LNCaP clone FGC (cell line): Measurements from ENCODE around the gene VPS37D.
"Not testable (repeated sequence)": the region's sequence is repeated elsewhere in the genome, so short reads cannot be mapped to it uniquely, and the experiment has no call there.

Source experiments
- DNase-seq: peaks from one replicate; pipeline ENCODE4 v3.0.0-alpha.2; 2011; ENCODE audit warnings: low read depth
- H3K4me3 ChIP-seq: 2 replicates; pipeline ENCODE4 v1.5.1; 2011; ENCODE audit warnings: mild to moderate bottlenecking, low read depth, low read length, control low read depth
- TF ChIP-seq, protein P1 (sequence below): IDR thresholded peaks from 2 replicates; pipeline ENCODE4 v1.5.1; 2012; ENCODE audit warnings: mild to moderate bottlenecking; ENCODE audit not compliant: control insufficient read depth, insufficient read depth; ENCODE audit errors: extremely low read depth

The VPS37D gene

DNA sequence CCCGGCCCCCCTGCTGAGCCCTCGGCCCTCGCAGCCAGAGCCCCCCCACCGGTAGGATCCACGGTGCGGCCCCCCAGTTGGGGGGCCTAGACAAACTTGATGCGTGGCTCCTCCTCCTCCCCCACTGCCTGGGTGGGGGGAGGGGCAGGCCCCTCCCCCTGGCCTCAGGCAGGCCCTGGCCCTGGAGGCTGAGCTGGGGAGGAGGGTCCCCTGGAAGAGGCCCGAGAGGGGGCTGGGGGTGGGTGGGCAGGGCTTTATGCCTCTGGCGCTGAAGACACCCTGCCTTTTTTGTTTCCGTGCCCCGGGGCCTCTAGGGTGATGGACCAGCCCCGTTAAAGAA, 3.7 kb downstream of the VPS37D start:
- DNase-seq = no peak
- TF ChIP-seq, protein P1, sequence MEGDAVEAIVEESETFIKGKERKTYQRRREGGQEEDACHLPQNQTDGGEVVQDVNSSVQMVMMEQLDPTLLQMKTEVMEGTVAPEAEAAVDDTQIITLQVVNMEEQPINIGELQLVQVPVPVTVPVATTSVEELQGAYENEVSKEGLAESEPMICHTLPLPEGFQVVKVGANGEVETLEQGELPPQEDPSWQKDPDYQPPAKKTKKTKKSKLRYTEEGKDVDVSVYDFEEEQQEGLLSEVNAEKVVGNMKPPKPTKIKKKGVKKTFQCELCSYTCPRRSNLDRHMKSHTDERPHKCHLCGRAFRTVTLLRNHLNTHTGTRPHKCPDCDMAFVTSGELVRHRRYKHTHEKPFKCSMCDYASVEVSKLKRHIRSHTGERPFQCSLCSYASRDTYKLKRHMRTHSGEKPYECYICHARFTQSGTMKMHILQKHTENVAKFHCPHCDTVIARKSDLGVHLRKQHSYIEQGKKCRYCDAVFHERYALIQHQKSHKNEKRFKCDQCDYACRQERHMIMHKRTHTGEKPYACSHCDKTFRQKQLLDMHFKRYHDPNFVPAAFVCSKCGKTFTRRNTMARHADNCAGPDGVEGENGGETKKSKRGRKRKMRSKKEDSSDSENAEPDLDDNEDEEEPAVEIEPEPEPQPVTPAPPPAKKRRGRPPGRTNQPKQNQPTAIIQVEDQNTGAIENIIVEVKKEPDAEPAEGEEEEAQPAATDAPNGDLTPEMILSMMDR = no peak
- H3K4me3 ChIP-seq = no peak overlapping the region

DNA sequence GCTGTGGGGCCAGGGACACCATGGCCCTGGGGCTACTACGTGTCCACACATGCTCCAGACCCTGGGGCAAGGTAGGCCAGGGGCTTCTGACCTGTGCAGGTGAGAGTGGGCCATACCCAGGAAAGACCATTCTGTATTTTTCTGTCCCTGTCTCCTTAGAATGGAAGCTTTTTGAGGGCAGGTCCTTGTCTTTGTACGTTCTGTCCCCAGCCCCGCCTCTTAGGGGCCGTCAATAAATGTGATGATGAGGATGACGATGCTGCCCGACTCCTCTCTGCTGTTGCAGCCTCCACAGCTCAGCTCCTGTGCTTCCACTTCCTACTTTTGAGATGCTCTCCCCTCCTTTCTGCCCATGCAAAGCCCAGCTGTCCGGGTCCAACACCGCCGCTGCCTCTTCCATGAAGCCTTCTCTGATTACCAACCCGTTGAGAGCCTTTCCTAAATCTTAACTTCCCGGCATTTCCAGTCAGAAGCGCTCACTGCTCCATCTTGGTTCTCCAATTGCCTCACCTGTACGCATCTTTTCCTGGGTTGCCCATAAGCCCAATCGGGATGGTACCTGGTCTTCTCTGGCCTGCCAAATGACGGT, 4.3 kb downstream of the VPS37D start:
- DNase-seq = no peak
- H3K4me3 ChIP-seq = no peak overlapping the region
- TF ChIP-seq, protein P1 = no peak

DNA sequence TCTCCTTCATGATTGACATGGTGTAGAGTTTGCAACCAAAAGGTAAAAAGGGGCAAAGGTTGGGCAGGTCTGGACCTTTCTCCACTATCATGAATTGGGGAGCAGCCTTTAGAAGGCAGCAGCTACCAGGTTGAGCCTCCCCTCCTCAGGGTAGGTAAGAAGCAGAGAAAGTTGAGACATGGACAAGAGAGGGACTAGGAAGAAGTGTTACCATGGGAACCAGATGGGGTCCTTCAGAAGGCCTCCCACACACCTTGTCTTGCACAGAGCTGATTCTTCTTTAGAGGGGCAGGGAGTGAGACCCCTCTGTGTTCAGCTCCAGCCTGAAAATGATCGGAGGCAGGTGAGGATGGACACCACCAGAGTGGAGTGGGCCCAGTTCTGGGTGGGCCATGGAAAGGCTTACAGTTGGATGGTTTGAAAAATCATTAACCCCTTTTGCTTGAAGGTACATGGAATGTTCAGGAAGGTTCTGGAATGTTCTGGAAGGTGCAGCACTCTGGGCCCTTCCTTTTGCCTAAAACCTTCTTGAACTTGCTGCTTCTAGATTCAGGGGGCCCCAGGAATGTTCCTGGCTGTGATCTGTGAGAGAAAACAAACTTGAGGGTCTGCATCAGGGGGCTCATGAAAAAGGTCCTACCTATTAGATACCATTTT, 7.0 kb downstream of the VPS37D start:
- no peak overlapping the region for H3K4me3 ChIP-seq
- DNase-seq = no peak
- TF ChIP-seq, protein P1 = no peak

DNA sequence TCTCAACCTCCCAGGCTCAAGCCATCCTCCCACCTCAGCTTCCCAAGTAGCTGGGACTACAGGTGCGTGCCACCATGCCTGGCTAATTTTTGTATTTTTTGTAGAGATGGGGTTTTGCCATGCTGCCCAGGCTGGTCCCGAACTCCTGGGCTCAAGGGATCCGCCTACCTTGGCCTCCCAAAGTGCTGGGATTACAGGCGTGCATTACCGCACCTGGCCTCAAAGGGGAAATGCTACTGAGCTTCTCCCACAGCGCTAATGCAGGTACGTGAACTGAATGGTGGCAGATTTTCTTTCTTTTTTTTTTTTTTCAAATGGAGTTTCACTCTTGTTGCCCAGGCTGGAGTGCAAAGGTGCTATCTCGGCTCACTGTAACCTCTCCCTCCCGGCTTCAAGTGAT, 8.4 kb downstream of the VPS37D start:
- H3K4me3 ChIP-seq, DNase-seq: not testable (repeated sequence)

DNA sequence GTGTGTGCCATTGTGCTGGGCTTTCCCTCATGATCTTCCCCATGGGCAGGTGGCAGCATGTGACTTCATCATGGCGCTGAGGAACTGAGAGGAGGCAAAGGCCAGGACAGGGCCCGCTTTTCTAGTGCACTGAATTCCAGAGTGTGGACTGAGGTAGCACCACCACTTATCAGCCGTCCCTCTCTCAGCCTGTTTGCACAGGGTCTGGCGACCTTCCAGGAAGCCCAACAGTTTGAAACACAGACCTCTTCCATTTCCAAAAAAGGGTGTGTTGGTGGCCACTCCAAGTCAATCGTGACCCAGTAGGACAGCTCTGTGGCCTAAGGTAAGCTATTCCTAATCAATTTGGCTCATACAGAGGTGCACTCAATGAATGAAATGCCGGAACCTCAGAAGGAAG, 11.2 kb downstream of the VPS37D start:
- H3K4me3 ChIP-seq = no peak overlapping the region
- no peak for DNase-seq
- TF ChIP-seq, protein P1 = no peak

DNA sequence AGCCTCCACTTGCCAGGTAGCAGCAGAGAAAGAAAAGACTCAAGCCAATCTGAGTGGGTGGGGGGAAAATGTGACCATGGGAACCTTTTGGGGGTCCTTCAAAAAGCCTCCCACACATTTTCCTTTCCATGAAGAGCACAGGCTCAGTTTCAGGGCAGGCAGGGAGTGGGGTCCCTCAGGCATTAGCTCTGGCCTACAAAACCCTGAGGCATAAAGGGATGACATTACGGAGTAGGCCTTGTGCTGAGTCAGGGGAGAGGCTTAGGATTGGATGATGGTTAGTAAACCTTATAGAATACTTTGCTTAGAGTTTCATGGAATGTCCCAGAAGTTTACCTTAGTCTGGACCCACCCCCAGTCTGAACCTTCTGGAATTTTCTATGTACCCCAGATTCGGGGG, 12.1 kb downstream of the VPS37D start:
- DNase-seq = no peak
- H3K4me3 ChIP-seq = no peak overlapping the region
- TF ChIP-seq, protein P1 = no peak

DNA sequence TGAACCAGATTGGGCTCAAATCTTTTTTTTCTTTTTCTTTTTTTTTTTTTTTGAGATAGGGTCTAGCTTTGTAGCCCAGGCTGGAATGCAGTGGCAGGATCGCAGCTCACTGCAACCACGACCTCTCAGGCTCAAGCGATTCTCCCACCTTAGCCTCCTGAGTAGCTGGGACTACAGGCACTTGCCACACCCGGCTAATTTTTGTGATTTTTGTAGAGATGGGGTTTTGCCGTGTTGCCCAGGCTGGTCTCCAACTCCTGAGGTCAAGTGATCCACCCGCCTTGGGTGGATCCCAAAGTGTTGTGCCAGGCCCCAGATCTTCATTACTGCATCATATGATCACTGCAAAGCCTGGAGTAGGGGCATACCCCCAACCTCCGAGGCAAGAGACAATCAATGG, 12.9 kb downstream of the VPS37D start:
- no peak overlapping the region for H3K4me3 ChIP-seq
- no peak for DNase-seq
- TF ChIP-seq, protein P1 = no peak

DNA sequence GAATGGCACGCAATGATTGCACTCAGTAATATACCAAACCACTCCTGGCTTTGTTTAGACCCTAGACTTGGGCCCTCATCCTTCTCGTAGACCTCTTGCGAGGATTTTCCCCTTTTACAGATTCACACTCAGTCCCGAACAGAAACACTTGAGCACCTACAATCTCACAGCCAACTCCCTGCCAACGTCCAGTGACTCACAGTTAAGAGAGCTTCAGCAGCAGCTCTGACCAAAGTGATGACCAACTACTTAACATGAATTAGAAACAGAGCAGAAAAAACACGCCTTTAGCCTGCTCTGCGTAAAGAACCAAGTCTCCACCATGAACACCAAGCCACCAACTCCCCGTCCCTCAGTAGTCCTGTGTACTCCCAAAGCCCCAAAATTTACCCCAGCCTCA, 13.4 kb downstream of the VPS37D start:
- TF ChIP-seq, protein P1 = no peak
- DNase-seq = no peak
- no peak overlapping the region for H3K4me3 ChIP-seq
